ENCODE measurements around the gene UBA1.
"Not testable (repeated sequence)": the region's sequence is repeated elsewhere in the genome, so short reads cannot be mapped to it uniquely, and the experiment has no call there.

UBA1 gene

GRCh38 chrX:47247206-47247998 is 53.8 kb downstream of the UBA1 start:
- TF ChIP-seq CTCF (IDR thresholded peaks at IDR 0.05; ENCODE audit: low read depth, low read length): no peak
- no peak overlapping the region for H3K4me3 ChIP-seq (ENCODE audit: low read depth, low read length)

GRCh38 chrX:47247999-47248320 is 54.3 kb downstream of the UBA1 start:
- TF ChIP-seq CTCF (IDR thresholded peaks at IDR 0.05; ENCODE audit: low read depth, low read length): no peak

GRCh38 chrX:47248576-47248975 is 54.9 kb downstream of the UBA1 start:
- no peak overlapping the region for H3K4me3 ChIP-seq (ENCODE audit: low read depth, low read length)
- no peak for TF ChIP-seq CTCF (IDR thresholded peaks at IDR 0.05; ENCODE audit: low read depth, low read length)

More at GRCh38 chrX:47247999-47248320, 54.3 kb downstream of the UBA1 start:
- no peak overlapping the region for H3K4me3 ChIP-seq (ENCODE audit: low read depth, low read length)

GRCh38 chrX:47250017-47250347 is 56.4 kb downstream of the UBA1 start:
- no peak for TF ChIP-seq CTCF (IDR thresholded peaks at IDR 0.05; ENCODE audit: low read depth, low read length)
- H3K4me3 ChIP-seq (ENCODE audit: low read depth, low read length): no peak overlapping the region

GRCh38 chrX:47257620-47258019 is 64.0 kb downstream of the UBA1 start:
- H3K4me3 ChIP-seq (ENCODE audit: low read depth, low read length): not testable (repeated sequence)
